Natural killer cell (primary cell): ENCODE data around the gene C6orf89. TPM values are rescaled to one million over a fixed set of nuclear protein-coding genes. Genes with fewer than 3 reads are reported as not detected.

Experiments used
- ATAC-seq, 3 donors: fragments of 150-1000 bp in 2 of 3; fragments of 200-7000 bp in 1 of 3; cut with Tn5 transposase; 1 replicate in 1 of 3; 2 replicates in 2 of 3; pipeline ENCODE4 v1.10.0; 2021; ENCODE audit warnings: mild to moderate bottlenecking in 2 of 3, moderate library complexity in 2 of 3
- DNase-seq, 2 donors: peaks; one replicate each; pipeline versions ENCODE4 v3.0.0 to v3.0.0-alpha.2; 2013 to 2021; ENCODE audit warnings: mixed read lengths in 1 of 2
- H3K27ac ChIP-seq: one replicate; pipeline ENCODE4 v1.5.1; 2013; ENCODE audit warnings: mild to moderate bottlenecking, low read length
- H3K27me3 ChIP-seq: one replicate; pipeline ENCODE4 v1.6.1; 2013; ENCODE audit warnings: low read length; ENCODE audit not compliant: control insufficient read depth, insufficient read depth
- H3K36me3 ChIP-seq: one replicate; pipeline ENCODE4 v1.6.1; 2013; ENCODE audit warnings: low read length; ENCODE audit not compliant: control insufficient read depth, insufficient read depth
- H3K4me1 ChIP-seq: one replicate; pipeline ENCODE4 v1.6.1; 2013; ENCODE audit warnings: low read length; ENCODE audit not compliant: control insufficient read depth, insufficient read depth
- H3K4me3 ChIP-seq: one replicate; pipeline ENCODE4 v1.5.1; 2013; ENCODE audit warnings: low read length
- H3K9me3 ChIP-seq: one replicate; pipeline ENCODE4 v1.6.1; 2013; ENCODE audit warnings: low read length; ENCODE audit not compliant: control insufficient read depth, insufficient read depth
- H3K27ac Mint-ChIP-seq, 2 donors: one replicate each; pipeline ENCODE4 v1.8.0; 2022; ENCODE audit warnings: mild to moderate bottlenecking in 2 of 2, mixed read lengths in 2 of 2, moderate library complexity in 1 of 2
- H3K27me3 Mint-ChIP-seq, 2 donors: one replicate each; pipeline ENCODE4 v1.8.0; 2022; ENCODE audit warnings: low read depth in 2 of 2, mixed read lengths in 2 of 2
- H3K36me3 Mint-ChIP-seq: one replicate; pipeline ENCODE4 v1.8.0; 2022; ENCODE audit warnings: mixed read lengths
- H3K4me1 Mint-ChIP-seq, 2 donors: one replicate each; pipeline ENCODE4 v1.8.0; 2022; ENCODE audit warnings: mixed read lengths in 2 of 2
- H3K4me3 Mint-ChIP-seq: one replicate; pipeline ENCODE4 v1.8.0; 2022; ENCODE audit warnings: mild to moderate bottlenecking, moderate library complexity, mixed read lengths
- H3K9me3 Mint-ChIP-seq, 2 donors: one replicate each; pipeline ENCODE4 v1.8.0; 2022; ENCODE audit warnings: mixed read lengths in 2 of 2
- WGBS: methylation state at CpG from one replicate; pipeline ENCODE4 v1.1.7; 2013; ENCODE audit warnings: missing lambda C conversion rate; ENCODE audit not compliant: insufficient coverage; 5-methylcytosine and 5-hydroxymethylcytosine counted together
- intact Hi-C: fragments of 100-400 bp; cut with micrococcal nuclease; formaldehyde crosslinking; loops from one replicate; pipeline ENCODE4 v1.14.2; 2022
- total RNA-seq, 4 donors: library from RNA; stranded (reverse); fragments of 120-200 nt in 1 of 4; gene quantifications; one replicate each; pipeline versions ENCODE4 v1.2.3 to v1.2.4, GENCODE V29; 2013 to 2022
- TF ChIP-seq, protein P1 (sequence below): fragments of 200-600 bp; IDR thresholded peaks from one replicate; pipeline ENCODE4 v1.8.0; 2022; ENCODE audit warnings: antibody characterized with exemption

Gene C6orf89
- total RNA-seq, 3 donors from 2014 or later (not counting 1 experiment from before 2014, with no cell fraction given), result 34.3 to 47.0 (median 46.3) TPM

GRCh38 chr6:36975231-36976006 lies 89.7 kb downstream of the C6orf89 start:
- Mint-ChIP-seq H3K27ac (no peak overlapping the region), H3K36me3 (no peaks in the 10 kb centered on the region), H3K9me3 (no peaks in the 10 kb centered on the region), H3K4me3 (no peak overlapping the region), H3K4me1 (peaks cover 12 to 14% of the 10 kb centered on the region in 2 donors), H3K27me3 (no peaks in the 10 kb centered on the region)
- TF ChIP-seq, protein P1, sequence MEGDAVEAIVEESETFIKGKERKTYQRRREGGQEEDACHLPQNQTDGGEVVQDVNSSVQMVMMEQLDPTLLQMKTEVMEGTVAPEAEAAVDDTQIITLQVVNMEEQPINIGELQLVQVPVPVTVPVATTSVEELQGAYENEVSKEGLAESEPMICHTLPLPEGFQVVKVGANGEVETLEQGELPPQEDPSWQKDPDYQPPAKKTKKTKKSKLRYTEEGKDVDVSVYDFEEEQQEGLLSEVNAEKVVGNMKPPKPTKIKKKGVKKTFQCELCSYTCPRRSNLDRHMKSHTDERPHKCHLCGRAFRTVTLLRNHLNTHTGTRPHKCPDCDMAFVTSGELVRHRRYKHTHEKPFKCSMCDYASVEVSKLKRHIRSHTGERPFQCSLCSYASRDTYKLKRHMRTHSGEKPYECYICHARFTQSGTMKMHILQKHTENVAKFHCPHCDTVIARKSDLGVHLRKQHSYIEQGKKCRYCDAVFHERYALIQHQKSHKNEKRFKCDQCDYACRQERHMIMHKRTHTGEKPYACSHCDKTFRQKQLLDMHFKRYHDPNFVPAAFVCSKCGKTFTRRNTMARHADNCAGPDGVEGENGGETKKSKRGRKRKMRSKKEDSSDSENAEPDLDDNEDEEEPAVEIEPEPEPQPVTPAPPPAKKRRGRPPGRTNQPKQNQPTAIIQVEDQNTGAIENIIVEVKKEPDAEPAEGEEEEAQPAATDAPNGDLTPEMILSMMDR, result no peak
- Histone ChIP-seq H3K27ac (no peak overlapping the region), H3K36me3 (peaks cover 83% of the 10 kb centered on the region), H3K27me3 (no peaks in the 10 kb centered on the region), H3K4me1 (no peaks in the 10 kb centered on the region), H3K4me3 (no peak overlapping the region), H3K9me3 (no peaks in the 10 kb centered on the region)
- WGBS, result 98% methylated on average over 7 of the region's 7 CpGs
- intact Hi-C loops, result no loop called here
- no peak for DNase-seq
- ATAC-seq, result no peak

DNA sequence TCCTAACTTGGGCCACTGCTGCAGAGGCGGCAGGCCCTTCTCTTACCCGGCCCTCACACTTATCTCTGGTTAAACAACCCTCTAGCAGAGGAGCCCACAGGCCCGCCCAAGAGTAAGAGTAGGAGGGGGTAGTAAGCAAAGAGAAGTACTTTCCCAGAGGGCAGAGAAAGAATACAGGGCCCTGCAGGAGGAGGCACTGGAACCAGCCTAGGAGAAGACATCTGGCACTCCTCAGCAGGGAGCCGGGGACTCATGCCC lies 90.2 kb downstream of the C6orf89 start:
- H3K27me3 ChIP-seq, result no peaks in the 10 kb centered on the region
- Mint-ChIP-seq H3K27me3 (no peaks in the 10 kb centered on the region), H3K4me3 (no peak overlapping the region), H3K4me1 (peaks cover 12 to 18% of the 10 kb centered on the region in 2 donors), H3K9me3 (no peaks in the 10 kb centered on the region), H3K27ac (no peak overlapping the region), H3K36me3 (no peaks in the 10 kb centered on the region)
- no peaks in the 10 kb centered on the region for H3K4me1 ChIP-seq
- intact Hi-C loops, result no loop called here
- ATAC-seq (no peak), DNase-seq (no peak)
- H3K4me3 ChIP-seq, result no peak overlapping the region
- no peak overlapping the region for H3K27ac ChIP-seq
- H3K9me3 ChIP-seq, result no peaks in the 10 kb centered on the region
- peaks cover 78% of the 10 kb centered on the region for H3K36me3 ChIP-seq
- TF ChIP-seq, protein P1, result no peak
- WGBS, result 100% methylated on average over 1 of the region's 4 CpGs

DNA sequence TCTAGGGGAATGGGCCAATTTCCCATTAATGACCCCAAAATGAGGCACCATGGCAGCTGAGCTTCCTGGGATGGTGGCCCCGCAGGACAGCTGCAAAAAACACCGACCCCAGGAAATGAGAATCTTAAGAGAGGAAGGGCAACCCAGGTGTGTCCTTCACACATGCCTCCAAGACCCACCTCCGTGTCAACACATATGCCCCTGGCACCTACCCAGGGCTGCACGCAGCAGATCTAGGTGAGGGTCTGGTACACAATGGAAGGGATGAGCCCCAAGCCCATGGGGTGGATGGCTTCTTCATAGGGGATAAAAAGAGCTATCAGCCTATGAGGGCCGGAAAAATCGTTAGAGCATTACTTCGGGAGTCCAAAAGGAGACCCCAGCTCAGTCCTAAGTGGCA lies 90.8 kb downstream of the C6orf89 start:
- no peaks in the 10 kb centered on the region for H3K36me3 Mint-ChIP-seq
- H3K9me3 ChIP-seq, result no peaks in the 10 kb centered on the region
- no peaks in the 10 kb centered on the region for H3K9me3 Mint-ChIP-seq
- peaks cover 75% of the 10 kb centered on the region for H3K36me3 ChIP-seq
- no peak overlapping the region for H3K4me3 ChIP-seq
- WGBS, result 96% methylated on average over 7 of the region's 7 CpGs
- H3K4me1 ChIP-seq, result no peaks in the 10 kb centered on the region
- TF ChIP-seq, protein P1, result no peak
- ATAC-seq (no peak), DNase-seq (no peak)
- H3K27ac ChIP-seq, result no peak overlapping the region
- H3K27me3 Mint-ChIP-seq, result no peaks in the 10 kb centered on the region
- peaks cover 15 to 23% of the 10 kb centered on the region in 2 donors for H3K4me1 Mint-ChIP-seq
- intact Hi-C loops, result no loop called here
- H3K27me3 ChIP-seq, result no peaks in the 10 kb centered on the region
- no peak overlapping the region for H3K4me3 Mint-ChIP-seq
- H3K27ac Mint-ChIP-seq, result no peak overlapping the region

DNA sequence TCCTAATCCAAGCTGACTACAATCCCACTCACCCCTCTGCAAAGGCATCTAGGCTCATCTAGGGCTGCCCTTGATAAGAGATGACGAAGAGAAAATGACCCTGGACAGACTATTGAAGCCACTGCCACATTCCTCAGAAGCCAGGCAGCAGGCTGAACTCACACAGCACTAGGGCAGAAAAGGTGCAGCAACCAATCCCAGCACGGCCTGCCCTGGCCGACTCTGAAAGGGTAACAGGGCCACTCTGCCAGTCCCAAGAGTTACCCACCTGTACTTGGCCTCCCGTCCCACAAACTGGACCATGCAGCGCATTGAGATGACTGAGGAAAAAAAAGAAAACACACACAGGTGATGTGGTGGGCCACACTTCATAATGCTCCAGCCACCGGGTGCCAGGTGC lies 91.2 kb downstream of the C6orf89 start:
- no peaks in the 10 kb centered on the region for H3K4me1 ChIP-seq
- Mint-ChIP-seq H3K4me1 (peaks cover 19 to 27% of the 10 kb centered on the region in 2 donors), H3K4me3 (no peak overlapping the region), H3K36me3 (no peaks in the 10 kb centered on the region), H3K9me3 (no peaks in the 10 kb centered on the region), H3K27ac (no peak overlapping the region), H3K27me3 (no peaks in the 10 kb centered on the region)
- intact Hi-C loops, result no loop called here
- H3K27me3 ChIP-seq, result no peaks in the 10 kb centered on the region
- H3K27ac ChIP-seq, result no peak overlapping the region
- DNase-seq (no peak), ATAC-seq (no peak)
- peaks cover 73% of the 10 kb centered on the region for H3K36me3 ChIP-seq
- WGBS, result 95% methylated on average over 6 of the region's 6 CpGs
- TF ChIP-seq, protein P1, result no peak
- no peak overlapping the region for H3K4me3 ChIP-seq
- H3K9me3 ChIP-seq, result no peaks in the 10 kb centered on the region
